Spleen (tissue), 11 donors: Measurements from ENCODE around the gene NPC1. TPM values are rescaled to one million over a fixed set of nuclear protein-coding genes. Genes with fewer than 3 reads are reported as not detected.

ENCODE experiments used
- DNase-seq: peaks from one replicate; pipeline ENCODE4 v3.0.0-alpha.2; 2020
- H3K27ac ChIP-seq, 8 donors: fragments of 200-600 bp; sonication (generic) in 7 of 8; 1 replicate in 4 of 8; 2 replicates in 4 of 8; pipeline versions ENCODE4 v1.5.0 to v1.8.0; 2016 to 2021; ENCODE audit warnings: inconsistent platforms in 4 of 8, mild to moderate bottlenecking in 4 of 8, moderate library complexity in 1 of 8
- H3K27me3 ChIP-seq, 7 donors: fragments of 200-600 bp; sonication (generic) in 6 of 7; replicated peaks in 1 of 7; 1 replicate in 4 of 7; 2 replicates in 3 of 7; pipeline versions ENCODE4 v1.5.0 to v1.8.0; 2016 to 2021; ENCODE audit warnings: inconsistent platforms in 3 of 7, mild to moderate bottlenecking in 1 of 7
- H3K36me3 ChIP-seq, 6 donors: fragments of 200-600 bp; sonication (generic) in 5 of 6; 1 replicate in 4 of 6; 2 replicates in 2 of 6; pipeline versions ENCODE4 v1.5.0 to v1.8.0; 2016 to 2021; ENCODE audit warnings: inconsistent platforms in 2 of 6
- H3K4me1 ChIP-seq, 6 donors: fragments of 200-600 bp; sonication (generic) in 5 of 6; 1 replicate in 3 of 6; 2 replicates in 3 of 6; pipeline versions ENCODE4 v1.5.0 to v1.8.0; 2016 to 2021; ENCODE audit warnings: inconsistent platforms in 3 of 6
- H3K4me3 ChIP-seq, 8 donors: fragments of 200-600 bp; sonication (generic) in 7 of 8; 1 replicate in 4 of 8; 2 replicates in 4 of 8; pipeline versions ENCODE4 v1.5.0 to v1.8.0; 2016 to 2021; ENCODE audit warnings: inconsistent platforms in 4 of 8, mild to moderate bottlenecking in 4 of 8, moderate library complexity in 2 of 8
- H3K9me3 ChIP-seq, 8 donors: fragments of 200-600 bp; sonication (generic) in 7 of 8; 1 replicate in 4 of 8; 2 replicates in 4 of 8; pipeline versions ENCODE4 v1.5.0 to v1.8.0; 2016 to 2021; ENCODE audit warnings: inconsistent platforms in 4 of 8
- POLR2A ChIP-seq, 3 donors: fragments of 450-650 bp; IDR thresholded peaks; one replicate each; pipeline ENCODE4 v1.5.1; 2017; ENCODE audit warnings: antibody characterized with exemption in 3 of 3, mild to moderate bottlenecking in 1 of 3
- POLR2AphosphoS5 ChIP-seq, 3 donors: sonication (generic); formaldehyde crosslinking; IDR thresholded peaks; one replicate each; pipeline ENCODE4 v1.5.1; 2017; ENCODE audit warnings: antibody characterized with exemption in 3 of 3
- WGBS, 5 donors: extraction: QIAGEN DNeasy Blood & Tissue Kit in 3 of 5; methylation state at CpG; one replicate each; pipeline versions ENCODE4 v1.1.5 to v1.1.7; 2013 to 2018; 5-methylcytosine and 5-hydroxymethylcytosine counted together
- intact Hi-C: fragments of 100-400 bp; cut with DNase I; formaldehyde crosslinking; loops from one replicate; pipeline ENCODE4 v1.15.0; 2023; ENCODE audit warnings: low total_unique reads
- polyA plus RNA-seq, 3 donors: library from polyadenylated mRNA; stranded (reverse); fragments of 200-250 nt; gene quantifications; one replicate each; pipeline ENCODE4 v1.2.1, GENCODE V29; 2013
- total RNA-seq, 7 donors: library from RNA; depleted of rRNA in 3 of 7; stranded (reverse); fragments of >200 nt in 3 of 7; fragmentation: NEBNext Ultra II Directional in 4 of 7; extraction: Animal tissue kit (Norgen Biotek cat#: 25700) in 4 of 7; gene quantifications; one replicate each; pipeline versions ENCODE4 v1.1.0 to v1.2.1, GENCODE V29; 2016 to 2021
- TF ChIP-seq, protein P1 (sequence below), 11 experiments: fragments of 200-600 bp in 7 of 11; fragments of 450-650 bp in 4 of 11; sonication (generic) in 4 of 11; IDR thresholded peaks in 8 of 11; conservative IDR thresholded peaks in 3 of 11; 1 replicate in 7 of 11; 2 replicates in 4 of 11; pipeline versions ENCODE4 v1.4.0 to v1.8.0; 2016 to 2021; ENCODE audit warnings: antibody characterized with exemption in 11 of 11, inconsistent platforms in 4 of 11, mild to moderate bottlenecking in 1 of 11
- donor health status: healthy with polysubstance abuse.
- donor health status: DM: no; HTN: no; CAD: no; lungs with moderate emphysema.
- donor health status: DM: no; HTN: no; CAD: no.
- donor health status: Bipolar disorder and iron deficiency.
- donor health status: healthy.
- donor health status: DM: no; HTN: no; CAD: no.
- donor health status: DM: yes; HTN: yes; CAD: no.

NPC1 gene
- total and polyA plus RNA-seq, 10 donors: 8.1 to 84.2 (median 56.0) TPM

DNA sequence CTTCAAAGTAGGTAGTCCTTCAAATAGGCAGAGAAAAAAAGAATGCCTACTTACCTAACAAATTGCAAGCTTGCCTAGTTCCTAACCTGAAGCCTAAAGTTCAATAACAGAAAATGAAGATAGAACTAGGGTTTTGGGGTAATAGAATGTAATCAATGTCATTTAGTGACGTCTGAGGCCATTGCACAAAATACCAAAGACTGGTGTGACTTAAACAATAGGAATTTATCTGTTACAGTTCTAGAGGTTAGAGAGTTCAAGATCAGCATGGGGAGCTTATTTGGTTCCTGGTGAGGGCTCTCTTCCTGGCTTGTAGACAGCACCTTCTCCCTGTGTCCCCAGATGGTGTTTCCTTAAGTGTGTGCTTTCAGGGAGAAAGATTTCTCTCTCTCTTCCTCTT lies 4.7 kb upstream of the NPC1 start:
- intact Hi-C loops: no loop called here
- DNase-seq: no peak
- Histone ChIP-seq H3K27me3 (peaks cover 0 to 5% (median 0%) of the 10 kb centered on the region in 7 donors), H3K4me1 (peaks cover 0 to 11% (median 6%) of the 10 kb centered on the region in 6 donors), H3K4me3 (no peak overlapping the region), H3K36me3 (no peaks in the 10 kb centered on the region), H3K27ac (no peak overlapping the region), H3K9me3 (no peaks in the 10 kb centered on the region)
- WGBS, 5 donors: 0 to 86% (median 26%) methylated on average over 1 of the region's 1 CpG
- TF ChIP-seq POLR2A (IDR thresholded peaks at IDR 0.05) (no peak), POLR2AphosphoS5 (IDR thresholded peaks at IDR 0.05) (no peak)
- TF ChIP-seq, protein P1, sequence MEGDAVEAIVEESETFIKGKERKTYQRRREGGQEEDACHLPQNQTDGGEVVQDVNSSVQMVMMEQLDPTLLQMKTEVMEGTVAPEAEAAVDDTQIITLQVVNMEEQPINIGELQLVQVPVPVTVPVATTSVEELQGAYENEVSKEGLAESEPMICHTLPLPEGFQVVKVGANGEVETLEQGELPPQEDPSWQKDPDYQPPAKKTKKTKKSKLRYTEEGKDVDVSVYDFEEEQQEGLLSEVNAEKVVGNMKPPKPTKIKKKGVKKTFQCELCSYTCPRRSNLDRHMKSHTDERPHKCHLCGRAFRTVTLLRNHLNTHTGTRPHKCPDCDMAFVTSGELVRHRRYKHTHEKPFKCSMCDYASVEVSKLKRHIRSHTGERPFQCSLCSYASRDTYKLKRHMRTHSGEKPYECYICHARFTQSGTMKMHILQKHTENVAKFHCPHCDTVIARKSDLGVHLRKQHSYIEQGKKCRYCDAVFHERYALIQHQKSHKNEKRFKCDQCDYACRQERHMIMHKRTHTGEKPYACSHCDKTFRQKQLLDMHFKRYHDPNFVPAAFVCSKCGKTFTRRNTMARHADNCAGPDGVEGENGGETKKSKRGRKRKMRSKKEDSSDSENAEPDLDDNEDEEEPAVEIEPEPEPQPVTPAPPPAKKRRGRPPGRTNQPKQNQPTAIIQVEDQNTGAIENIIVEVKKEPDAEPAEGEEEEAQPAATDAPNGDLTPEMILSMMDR (IDR thresholded peaks at IDR 0.05 in 8 of 11, conservative IDR thresholded peaks at IDR 0.05 in 3 of 11): no peak

DNA sequence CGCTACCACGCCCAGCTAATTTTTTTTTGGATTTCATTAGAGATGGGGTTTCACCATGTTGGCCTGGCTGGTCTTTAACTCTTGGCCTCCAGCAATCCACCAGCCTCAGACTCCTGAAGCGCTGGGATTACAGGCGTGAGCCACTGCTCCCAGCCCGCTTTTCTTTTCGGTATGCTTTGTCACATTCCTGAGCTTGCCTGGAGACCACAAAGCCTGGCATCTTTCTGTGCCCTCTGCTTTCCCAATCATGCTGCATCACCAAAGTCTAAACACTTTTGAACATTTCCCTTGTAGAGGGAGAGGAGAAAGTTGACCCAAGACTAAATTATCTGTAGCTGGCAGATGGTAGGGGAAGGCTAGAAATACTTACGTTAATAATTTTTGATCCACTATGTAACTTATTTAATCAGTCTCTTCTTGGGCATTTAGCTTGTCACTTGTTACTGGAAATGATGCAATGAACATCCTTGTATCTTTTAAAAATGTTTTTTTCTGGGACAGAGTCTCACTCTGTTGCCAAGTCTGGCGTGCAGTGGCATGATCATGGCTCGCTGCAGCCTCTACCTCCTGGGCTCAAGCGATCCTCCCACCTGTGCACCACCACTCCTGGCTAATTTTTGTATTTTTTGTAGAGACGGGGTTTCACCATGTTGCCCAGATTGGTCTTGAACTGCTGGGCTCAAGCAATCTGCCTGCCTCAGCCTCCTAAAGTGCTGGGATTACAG lies 2.7 kb upstream of the NPC1 start:
- TF ChIP-seq POLR2A (IDR thresholded peaks at IDR 0.05) (no peak), POLR2AphosphoS5 (IDR thresholded peaks at IDR 0.05) (no peak)
- TF ChIP-seq, protein P1 (IDR thresholded peaks at IDR 0.05 in 8 of 11, conservative IDR thresholded peaks at IDR 0.05 in 3 of 11): no peak
- no peak overlapping the region for H3K4me3 ChIP-seq
- H3K4me1 ChIP-seq: peaks cover 13 to 30% (median 21%) of the 10 kb centered on the region in 6 donors
- 92 to 95% (median 94%) methylated on average over 11 of the region's 11 CpGs for WGBS, 5 donors
- H3K27me3 ChIP-seq: peaks cover 0 to 5% (median 0%) of the 10 kb centered on the region in 7 donors
- no peaks in the 10 kb centered on the region for H3K36me3 ChIP-seq
- intact Hi-C loops: loop anchor here (5.0 kb wide), 2 partner anchors 72 to 87 kb away; partner anchors contain the start of gene RMC1
- DNase-seq: no peak
- no peaks in the 10 kb centered on the region for H3K9me3 ChIP-seq
- H3K27ac ChIP-seq: no peak overlapping the region

DNA sequence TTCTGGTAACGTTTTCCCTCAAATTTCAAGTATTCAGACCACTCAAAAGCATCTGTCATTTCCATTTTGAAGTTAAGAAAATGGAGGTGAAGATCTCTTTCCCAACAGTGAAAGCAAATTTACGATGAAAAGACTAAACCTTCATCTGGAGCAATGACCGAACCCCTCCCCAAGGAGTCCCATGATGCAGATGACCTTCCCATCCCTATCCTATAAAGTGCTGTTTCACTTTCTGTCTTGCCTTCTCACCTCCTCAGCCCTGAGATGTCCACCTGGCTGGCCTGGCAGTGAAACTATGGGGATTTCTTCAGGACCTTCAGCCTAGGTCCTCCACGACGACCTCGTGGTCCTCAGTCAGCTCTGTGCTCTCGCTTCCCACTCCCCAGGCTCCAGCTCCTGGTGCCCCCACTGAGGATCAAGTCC lies 925 bp upstream of the NPC1 start:
- Histone ChIP-seq H3K4me3 (peak overlapping the region in 5 of 8 donors; percentile 64 to 96 (median 86)), H3K9me3 (no peaks in the 10 kb centered on the region), H3K4me1 (peaks cover 13 to 48% (median 34%) of the 10 kb centered on the region in 6 donors), H3K27me3 (peaks cover 0 to 5% (median 0%) of the 10 kb centered on the region in 7 donors), H3K36me3 (no peaks in the 10 kb centered on the region), H3K27ac (peak overlapping the region; percentile 97 to 100 (median 99))
- DNase-seq: peak; percentile 82
- intact Hi-C loops: loop anchor here (5.0 kb wide), 2 partner anchors 70 to 85 kb away; partner anchors contain the start of gene RMC1
- 36 to 44% (median 37%) methylated on average over 7 of the region's 7 CpGs for WGBS, 5 donors
- TF ChIP-seq POLR2AphosphoS5 (IDR thresholded peaks at IDR 0.05) (no peak), POLR2A (IDR thresholded peaks at IDR 0.05) (no peak)
- TF ChIP-seq, protein P1 (IDR thresholded peaks at IDR 0.05 in 8 of 11, conservative IDR thresholded peaks at IDR 0.05 in 3 of 11): peak in 4 of 11 experiments; percentile 3 to 53 (median 32)

DNA sequence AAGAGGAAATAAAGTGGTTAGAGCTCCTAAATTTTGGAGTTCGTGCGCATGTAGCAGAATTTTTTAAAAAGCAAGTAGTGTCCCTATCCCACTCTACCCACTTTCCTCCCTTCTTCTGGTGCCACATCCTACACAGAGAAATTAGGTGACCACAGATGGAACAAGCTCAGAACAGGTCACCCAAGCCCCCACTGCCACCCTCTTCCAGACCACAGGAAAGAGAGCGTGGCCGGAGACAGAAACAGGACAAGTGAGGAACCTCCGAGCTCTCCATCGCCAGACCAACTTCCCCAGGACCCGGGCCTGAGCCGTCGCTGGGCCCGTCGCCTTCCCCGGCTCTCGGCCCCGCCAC lies 433 bp downstream of the NPC1 start:
- TF ChIP-seq POLR2A (IDR thresholded peaks at IDR 0.05): no peak
- TF ChIP-seq, protein P1 (IDR thresholded peaks at IDR 0.05 in 8 of 11, conservative IDR thresholded peaks at IDR 0.05 in 3 of 11): no peak
- no peak for TF ChIP-seq POLR2AphosphoS5 (IDR thresholded peaks at IDR 0.05)
- Histone ChIP-seq H3K27me3 (peaks cover 0 to 5% (median 0%) of the 10 kb centered on the region in 7 donors), H3K4me1 (peaks cover 13 to 61% (median 38%) of the 10 kb centered on the region in 6 donors), H3K36me3 (peaks cover 0 to 11% (median 0%) of the 10 kb centered on the region in 6 donors), H3K9me3 (no peaks in the 10 kb centered on the region), H3K27ac (peak overlapping the region; percentile 97 to 100 (median 99)), H3K4me3 (peak overlapping the region; percentile 64 to 96 (median 88))
- DNase-seq: no peak
- intact Hi-C loops: loop anchor here (5.0 kb wide), 2 partner anchors 69 to 84 kb away; partner anchors contain the start of gene RMC1
- WGBS, 5 donors: 0 to 2% (median 1%) methylated on average over 14 of the region's 14 CpGs
